Kidney capillary endothelial cell (primary cell): ENCODE measurements around the gene ARHGAP23.
"Not testable (repeated sequence)": the region's sequence is repeated elsewhere in the genome, so short reads cannot be mapped to it uniquely, and the experiment has no call there.

ENCODE experiments used
- DNase-seq: peaks from one replicate; pipeline ENCODE4 v3.0.0-alpha.2; 2018; ENCODE audit warnings: low spot score

The ARHGAP23 gene

DNA sequence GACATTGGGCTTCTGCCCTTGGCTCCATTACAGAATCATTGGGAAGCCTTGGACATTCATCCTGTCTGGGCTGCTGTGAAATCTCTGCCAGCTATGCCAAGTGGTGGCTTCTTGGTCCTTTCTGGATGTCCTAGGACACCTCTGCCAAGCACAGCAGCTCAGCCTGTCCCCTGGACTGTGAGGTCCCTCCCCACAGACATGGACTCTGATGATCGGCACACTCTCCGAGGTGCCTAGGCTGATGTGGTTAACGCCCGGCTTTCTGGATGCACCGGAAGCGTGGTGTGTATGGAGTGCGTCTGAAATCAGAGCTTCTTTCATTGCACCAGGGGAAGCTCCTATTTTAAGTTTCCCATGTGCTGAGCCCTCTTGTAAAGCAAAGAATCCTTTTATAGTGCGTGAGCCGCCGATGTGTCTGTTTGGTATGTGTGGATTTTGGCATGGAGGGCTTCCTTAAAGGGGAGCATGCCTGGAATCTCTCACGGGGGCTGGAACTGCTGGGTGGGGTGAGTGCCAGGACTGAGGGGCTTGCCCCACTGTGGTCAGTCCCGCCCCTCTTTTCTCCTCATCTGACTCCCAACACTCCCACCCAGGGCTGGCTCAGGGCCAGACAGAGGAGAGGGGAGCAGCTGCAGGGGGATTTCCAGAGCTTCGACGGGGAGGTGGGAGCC, 7.0 kb upstream of the ARHGAP23 start:
- DNase-seq = no peak

DNA sequence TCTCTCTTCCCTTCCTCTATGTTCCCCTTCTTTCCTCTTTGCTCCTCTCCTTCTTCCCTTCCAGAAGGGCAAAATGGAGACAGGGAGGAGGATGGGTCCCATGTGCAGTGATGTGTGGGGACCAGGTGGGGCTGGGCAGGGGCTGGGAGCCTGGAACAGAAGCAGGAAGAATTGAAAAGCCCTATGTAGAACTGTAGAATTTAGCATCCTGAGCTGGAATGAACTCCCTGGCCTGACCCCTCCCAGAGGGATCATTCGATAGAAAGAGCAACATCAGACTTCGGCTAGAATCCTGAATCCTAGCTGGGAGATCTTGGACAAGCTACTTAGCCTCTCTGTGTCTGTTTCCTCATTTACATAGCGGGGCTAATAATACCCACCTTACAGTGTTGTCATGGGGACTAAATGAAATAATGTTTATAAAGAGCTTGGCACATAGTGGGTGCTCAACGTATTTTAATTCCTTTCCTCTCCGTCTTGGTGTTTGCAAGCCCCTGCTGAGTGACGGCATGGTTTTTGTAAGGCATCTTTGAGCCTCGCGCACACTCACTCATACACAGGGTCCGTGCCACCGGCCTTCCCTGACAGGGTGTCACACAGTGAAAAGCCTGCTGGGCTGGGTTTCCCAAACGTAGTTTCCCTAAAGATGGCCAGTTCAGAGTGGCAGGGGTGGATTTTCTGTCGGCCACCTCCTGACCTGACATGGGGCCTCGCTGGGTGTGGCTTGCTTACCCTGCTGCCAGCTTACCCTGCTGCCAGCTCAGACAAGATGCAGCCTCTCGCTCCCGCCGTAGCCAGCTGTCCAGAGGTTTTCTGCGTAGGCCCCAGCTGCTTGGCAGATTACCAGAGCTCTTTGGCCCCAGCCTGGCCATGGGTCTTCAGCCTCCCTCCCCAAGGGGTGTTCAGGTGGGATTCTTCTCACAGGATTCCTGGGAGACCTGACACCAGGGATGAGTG, 6.1 kb upstream of the ARHGAP23 start:
- no peak for DNase-seq

DNA sequence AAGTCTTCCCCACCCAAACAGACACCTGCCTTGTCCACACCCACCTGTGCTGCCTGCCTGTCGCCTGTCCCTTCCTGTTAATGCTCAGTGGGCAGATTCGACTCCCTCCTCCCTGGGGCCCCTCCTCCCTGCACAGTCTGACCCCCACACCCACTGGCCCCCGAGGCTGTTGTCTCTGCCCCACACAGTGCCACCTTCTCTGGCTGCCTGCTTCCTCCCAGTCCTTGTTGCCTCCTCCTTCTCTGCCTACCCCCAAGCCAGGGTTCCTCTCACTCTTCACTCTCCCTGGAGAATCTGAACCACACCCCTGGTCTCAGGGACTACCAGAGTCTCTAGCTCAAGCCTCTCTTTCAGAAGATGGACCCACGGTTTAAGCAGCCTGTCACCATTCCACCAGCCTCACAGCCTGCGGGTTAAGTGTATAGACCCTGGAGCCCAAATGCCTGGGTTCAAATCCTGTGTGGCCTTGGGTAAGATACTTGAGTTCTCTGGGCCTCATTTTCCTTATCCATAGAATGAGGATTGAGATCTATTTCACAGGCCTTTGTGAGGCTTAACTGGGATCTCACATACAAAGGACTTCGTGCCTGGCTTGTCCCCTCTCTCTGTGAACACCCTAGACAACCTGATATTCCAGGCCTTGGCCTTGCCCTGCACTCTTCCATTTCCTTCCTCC, 3.8 kb upstream of the ARHGAP23 start:
- no peak for DNase-seq

DNA sequence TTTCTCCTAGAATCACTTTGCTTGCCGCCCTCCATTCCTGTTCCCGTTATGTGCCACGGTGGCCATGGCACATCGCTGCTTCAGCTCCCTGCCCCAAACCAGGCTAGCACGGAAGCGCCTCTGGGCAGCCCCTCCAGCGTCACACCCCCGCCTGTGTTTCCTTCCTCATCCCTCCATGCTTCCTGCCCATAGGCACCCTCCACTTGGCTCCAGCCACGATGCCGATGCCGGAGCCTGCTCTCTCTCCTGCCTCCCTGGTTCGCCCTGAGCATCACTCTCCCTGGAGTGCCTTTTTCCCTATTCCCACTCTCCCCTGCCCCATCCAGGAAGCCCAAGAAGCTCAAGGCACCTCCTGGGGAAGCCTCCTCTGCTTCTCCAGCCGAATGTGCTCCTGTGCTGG, 3.2 kb upstream of the ARHGAP23 start:
- no peak for DNase-seq

DNA sequence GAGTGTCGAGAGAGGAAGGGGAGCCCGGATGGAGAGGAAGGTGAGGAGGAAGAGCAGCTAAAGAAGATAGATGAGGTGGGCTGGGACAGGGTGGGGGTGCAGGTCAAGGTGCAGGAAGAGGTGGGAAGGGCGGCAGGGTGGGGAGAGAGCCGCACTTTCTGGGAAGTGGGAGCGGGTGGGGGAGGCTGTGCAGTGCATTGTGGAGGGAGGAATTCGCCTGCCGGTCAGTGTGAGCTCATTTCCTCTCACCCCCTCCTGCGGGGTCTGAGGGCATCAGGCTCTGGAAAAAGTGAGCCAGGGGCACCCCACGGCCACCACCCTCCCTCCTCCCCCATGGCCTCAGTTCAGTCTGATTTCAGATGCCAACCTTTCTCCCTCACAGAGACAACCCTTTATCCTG, 2.5 kb upstream of the ARHGAP23 start:
- DNase-seq = no peak

DNA sequence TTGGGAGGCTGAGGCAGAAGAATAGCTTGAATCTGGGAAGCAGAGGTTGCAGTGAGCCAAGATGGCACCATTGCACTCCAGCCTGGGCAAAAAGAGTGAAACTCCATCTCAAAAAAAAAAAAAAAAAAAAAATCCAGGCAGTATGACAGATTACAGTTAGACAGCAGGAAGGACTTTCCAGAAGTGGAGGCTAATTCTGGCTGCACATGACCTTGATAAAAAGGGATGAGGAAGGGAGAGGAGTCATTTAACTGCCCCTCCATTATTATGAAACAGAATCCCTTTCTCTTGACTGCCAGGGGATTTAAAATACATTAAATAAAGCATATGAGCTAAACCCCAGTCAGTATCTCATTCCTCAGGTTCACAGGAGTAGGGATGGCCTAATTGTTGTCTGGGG, 1.8 kb upstream of the ARHGAP23 start:
- DNase-seq = no peak

DNA sequence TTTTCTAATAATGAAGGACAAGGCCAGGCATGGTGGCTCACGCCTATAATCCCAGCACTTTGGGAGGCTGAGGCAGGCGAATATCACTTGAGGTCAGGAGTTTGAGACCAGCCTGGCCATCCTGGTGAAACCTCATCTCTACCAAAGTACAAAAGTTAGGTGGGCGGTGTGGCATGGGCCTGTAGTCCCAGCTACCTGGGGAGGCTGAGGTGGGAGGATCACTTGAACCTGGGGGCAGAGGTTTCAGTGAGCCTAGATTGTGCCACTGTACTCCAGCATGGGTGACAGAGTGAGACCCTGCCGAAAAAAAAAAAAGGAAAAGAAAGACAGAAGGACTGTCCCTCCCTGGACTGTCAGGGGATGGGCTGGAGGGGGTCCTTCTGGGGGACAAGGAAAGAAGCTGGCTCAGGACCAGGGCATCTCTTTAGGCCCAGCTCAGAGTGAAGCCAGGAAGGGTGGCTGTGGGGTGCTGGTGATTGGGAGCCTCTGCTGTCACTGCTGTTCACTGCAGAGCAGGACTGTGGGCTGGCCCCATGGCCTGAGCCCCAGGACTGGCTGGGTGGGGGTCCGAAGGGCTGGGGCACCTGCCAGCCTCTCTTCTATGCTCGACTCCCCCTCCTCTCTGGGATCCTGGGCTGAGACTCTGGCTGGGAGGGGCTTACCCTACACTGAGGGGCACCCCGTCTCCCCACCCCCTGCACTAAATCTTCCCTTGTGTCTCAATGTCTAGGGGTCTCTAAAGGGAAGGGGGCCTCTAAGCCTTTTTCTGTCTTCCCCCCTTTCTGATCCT, 909 bp upstream of the ARHGAP23 start:
- DNase-seq = no peak

DNA sequence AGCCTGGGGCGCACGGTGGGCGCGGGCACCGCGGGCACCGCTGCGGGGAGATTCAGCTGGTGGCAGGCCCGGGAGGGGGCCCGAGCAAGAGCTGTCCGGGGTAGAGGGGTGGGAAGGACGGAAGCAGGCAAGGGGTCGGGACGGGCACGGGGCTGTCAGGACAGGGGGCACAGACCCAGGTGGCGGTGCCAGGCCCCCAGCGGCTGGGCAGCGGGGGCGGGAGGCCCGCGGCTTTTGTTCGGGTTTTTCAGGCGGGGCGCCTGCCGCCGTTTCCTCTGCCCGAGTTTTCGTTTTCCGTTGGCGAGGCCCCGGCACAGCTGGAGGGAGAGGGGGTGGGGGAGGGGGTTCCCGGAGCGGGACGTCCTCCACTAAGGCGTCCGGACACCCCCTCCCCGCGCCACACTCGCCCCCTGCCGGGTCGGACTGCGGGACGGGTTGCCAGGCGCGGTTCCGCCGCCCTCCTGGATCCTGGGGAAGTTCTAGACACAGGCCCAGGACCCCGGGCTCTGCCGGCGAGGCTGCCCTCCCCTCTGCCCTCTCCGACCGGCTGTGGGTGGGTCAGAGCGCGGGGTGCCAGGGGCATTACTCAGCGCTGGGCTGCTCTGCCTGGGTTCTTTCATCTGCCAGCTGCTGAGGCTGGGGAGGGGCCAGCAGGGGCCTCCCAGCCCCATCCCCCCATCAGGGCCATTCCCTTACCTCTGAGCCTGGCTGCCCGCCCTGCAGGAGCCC, 543 bp downstream of the ARHGAP23 start:
- DNase-seq = no peak

DNA sequence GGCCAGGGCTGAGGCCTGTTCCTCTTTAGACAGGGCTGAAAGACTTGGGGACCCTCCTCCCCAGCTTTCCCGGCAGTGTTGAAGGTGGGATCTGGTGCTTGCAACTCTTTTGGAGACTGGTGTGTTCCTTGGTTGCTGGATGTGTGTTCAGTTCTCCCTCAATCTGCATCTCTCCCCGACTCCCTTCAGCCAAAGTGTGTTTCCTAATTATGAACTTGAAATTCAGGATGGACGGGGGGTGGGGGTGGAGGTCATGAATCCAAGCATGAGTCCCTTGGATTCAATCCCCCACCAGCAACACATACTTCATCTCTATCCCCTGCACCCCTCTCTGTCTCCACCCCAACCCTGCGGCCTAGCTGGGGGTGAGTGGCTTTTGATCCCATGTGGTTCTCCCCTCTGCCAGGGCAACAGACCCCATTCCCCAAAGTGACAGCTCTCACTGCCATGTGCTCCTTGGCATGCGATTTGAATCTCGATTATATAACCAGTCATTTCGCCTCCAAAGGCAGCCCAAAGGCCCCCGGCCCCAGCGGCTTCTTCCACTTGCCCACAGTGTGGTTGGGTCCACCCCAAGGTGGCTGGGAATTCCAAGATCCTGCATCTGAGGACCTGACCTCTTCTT, 1.3 kb downstream of the ARHGAP23 start:
- no peak for DNase-seq

DNA sequence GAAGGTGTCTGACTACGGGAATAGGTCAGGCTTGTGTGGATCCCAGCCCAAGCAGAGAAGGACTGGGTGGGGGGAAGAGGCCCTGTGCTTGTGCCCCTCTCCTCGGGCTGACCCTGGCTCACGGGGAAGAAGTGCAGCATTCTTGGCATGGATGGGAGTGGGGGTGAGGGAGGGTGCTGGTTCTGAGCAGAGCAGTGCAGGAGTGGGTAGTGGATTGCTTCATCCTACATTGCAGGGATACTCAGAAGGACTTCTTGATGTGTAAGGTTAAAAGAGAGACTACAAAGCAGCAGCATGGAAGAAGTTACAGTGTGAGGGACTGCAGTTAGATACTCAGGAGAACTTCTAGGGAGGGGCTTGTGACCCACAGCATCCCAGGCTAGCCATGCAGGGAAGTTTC, 2.1 kb downstream of the ARHGAP23 start:
- DNase-seq = no peak

DNA sequence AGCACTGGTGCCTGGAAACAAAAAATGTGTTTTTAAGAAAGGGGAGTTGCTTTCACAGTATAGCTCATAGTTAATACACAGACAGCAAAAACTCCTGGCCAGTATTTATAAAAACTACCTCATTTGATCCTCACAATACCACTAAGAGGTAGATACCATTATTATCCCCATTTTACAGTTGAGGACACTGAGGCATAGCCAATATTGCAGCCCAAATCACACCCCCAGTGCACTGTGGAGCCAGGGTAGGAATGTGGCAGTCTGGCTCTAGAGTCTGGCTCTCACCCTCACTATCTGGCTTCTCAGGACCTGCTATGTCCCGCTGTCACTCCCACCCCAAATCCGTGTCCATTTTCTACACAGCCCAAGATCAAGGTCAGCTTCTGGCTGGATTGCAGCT, 2.6 kb downstream of the ARHGAP23 start:
- no peak for DNase-seq

DNA sequence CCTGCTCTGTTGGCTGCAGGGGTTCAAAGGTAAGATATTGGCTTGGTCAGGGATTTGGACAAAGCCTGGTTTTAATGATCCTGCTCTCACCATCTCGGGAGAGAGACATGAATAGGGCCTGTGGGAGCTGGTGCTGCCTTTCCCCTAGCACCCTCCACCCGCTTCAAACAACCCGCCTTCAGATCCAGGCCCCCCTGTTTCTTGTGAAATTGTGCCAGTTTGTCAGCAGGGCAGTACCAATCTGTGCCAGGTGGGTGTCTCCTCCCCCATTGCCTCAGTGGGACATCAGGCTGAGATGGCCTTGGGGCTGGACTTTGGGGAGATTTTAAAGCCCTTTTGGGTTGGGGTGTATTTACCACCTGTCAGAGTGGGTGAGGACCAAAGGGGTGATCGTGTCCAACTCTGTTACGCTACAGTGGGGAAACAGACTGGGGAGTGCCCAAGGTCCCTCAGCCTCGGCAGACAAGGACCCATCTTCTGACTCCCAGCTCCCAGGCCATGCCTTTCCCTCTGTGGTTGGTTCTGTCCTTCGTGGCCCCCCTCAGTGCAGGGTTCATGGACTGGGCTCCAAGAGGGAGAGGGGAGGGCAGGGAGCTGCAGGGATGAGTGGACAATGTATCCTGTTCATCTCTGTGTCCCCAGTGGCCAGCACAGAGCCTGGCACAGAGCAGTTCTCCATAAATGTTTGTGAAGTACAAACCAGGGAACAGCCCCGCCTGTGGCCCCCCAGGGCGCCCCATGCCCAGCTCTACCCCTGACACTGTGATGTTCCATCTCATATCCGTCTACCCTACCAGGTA, 3.3 kb downstream of the ARHGAP23 start:
- no peak for DNase-seq

DNA sequence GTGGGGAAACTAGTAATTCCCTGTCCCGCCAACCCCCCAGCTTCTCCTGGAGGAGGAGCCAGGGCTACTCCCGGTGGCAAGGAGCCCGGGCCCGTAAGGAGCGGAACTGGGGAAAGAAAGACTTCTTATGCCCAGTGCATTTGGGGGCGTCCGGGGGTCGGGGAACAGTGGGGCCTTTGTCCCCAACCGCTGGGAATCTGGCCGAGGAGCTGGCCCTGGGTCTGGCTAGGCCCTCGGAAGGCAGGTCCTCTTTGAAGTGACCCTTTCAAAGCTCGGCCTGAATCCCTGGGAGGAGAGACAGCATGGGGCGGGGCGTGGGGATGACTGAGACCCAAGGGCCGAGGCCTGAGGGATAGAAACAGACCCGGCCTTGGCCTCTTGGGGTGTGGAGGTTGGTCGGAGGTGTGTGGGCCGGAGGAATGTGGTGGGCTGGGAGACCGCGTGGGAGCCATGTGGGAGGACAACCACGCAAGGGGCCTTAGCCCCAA, 6.0 kb downstream of the ARHGAP23 start:
- DNase-seq = no peak

DNA sequence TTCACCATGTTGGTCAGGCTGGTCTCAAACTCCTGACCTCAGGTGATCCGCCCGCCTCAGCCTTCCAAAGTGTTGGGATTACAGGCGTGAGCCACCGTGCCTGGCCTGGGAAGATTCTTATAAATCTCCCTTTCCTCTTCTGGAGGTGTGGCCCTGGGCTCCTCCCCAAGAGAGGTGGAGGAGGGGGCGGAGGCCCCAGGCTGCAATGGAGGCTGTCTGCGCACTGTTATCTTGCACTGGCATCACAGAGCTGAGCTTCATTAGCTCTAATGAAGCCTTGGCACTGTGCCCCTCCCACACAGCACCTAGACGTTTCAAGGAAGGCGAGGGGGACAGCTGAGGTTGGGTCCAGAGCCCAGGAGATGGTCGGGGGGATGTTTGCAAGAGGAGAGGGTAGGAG, 7.5 kb downstream of the ARHGAP23 start:
- DNase-seq = no peak

DNA sequence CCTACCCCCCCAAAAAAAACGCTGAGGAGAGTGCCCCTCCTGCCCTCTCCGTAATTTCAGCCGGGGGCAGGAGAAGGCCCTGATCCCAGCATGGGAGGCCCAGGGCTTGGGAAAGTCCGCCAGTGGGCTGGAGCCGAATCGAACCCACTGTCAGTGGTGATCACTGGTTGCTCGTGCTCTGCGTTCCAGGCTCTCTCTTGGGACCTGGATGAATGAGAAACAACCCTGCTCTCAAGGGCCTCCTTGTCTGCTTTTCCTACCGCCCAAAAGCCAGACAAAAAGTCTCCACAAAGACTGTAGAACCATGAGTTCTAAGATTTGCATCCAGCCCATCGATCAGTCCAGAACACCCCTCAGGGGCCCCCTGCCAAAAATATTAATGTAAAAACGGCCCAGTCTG, 8.1 kb downstream of the ARHGAP23 start:
- DNase-seq = no peak

DNA sequence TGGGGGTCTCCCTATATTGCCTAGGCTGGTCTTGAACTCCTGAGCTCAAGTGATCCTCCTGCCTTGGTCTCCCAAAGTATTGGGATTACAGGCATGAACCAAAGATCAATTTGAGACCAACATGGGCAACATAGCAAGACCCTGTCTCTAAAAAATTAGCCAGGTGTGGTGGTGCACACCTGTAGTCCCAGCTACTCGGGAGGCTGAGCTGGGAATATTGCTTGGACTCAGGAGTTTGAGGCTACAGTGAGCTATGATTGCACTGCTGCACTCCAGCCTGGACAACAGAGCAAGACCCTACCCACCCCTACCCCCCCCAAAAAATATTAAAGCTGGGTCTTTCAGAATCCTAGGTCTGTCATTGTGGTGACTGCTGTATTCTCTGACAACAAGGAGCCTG, 9.0 kb downstream of the ARHGAP23 start:
- not testable (repeated sequence) for DNase-seq

DNA sequence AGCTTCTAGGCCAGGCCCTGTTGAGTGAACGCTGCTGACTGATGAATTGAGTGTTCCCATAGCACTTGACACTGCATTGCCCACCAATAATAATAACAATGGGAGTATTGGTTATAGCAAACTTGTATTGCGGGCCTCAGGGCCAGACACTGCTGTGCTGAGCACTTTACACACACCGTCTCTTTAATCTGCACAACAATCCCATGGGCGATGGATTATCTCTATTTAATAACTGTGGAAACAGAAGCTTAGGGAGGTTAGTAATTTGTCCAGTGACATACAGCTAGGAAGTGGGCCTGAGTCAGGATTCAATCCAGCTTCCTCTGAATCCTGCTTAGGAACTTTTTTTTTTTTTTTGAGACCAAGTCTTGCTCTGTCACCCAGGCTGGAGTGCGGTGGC, 11.2 kb downstream of the ARHGAP23 start:
- DNase-seq = no peak

DNA sequence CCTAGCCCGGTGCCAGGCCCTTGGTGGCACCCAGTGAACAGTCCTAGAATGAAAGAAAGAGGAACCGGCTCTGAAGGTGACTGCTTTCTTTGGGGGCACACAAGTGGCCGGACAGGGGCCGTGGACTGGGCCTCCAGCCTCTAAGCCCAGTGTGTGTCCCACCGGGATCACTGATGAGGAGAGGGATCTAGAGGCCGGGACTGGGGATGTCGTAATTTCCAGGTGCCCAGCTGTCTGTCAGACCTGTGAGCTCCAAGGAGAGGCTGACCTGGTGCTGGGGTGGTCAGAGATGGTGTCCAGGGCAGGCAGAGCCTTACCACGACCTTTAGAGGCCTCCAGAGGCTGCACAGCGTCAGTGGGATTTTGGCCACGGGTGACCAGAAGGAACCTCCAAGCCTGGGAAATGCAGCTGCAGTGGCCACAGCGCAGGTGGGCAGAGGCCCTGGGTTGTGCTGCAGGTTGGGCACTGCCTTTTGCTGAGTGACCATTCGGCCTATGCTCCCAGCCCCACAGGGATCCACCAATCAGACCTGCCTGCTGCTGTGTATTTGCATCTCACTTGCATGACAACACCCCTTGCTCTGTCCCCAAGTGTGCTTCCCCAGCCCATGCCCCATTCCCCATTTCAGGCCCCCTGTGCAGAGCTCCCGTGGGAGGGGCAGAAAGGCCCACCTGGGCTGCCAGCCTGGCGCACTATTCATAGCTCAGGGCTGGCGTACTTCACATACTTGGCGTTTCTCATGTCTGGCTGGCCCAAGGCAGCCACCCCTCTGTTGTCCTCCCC, 12.5 kb downstream of the ARHGAP23 start:
- DNase-seq = no peak

DNA sequence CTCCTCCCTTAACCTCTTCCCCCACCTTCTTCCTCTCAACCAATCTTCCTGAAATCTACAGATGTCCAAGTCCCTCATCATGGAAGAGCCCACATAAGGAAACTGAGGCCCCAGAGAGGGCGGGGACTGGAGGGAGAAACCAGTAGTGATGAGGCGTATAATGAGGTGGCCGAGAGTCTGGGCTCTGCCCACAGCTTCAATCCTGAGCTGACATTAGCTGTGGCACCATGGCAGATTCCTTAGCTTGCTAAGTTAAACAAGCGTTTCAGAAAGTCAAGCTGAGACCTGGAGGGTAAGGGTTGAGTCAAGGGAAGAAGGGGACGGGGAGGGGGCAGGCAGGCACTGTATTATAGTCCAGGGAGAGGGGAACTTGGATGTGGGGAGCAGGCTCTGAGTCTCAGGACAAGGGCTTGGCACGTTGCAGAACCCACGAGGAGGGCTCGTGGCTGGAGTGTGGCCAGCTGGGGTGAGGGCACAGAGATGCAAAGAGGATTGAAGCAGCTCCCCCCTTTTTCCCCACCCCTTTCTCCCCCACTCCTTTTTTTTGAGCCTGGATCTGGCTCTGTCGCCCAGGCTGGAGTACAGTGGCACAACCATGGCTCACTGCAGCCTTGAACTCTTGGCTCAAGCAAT, 13.3 kb downstream of the ARHGAP23 start:
- no peak for DNase-seq
